Testis (tissue), 3 donors: Measurements from ENCODE around the gene NT5M. TPM values are rescaled to one million over a fixed set of nuclear protein-coding genes. Genes with fewer than 3 reads are reported as not detected.

ENCODE experiments used
- DNase-seq: peaks from one replicate; pipeline ENCODE4 v3.0.0-alpha.2; 2019
- H3K27ac ChIP-seq, 2 donors: fragments of 200-600 bp; sonication (generic); one replicate each; pipeline ENCODE4 v1.5.1; 2019
- H3K27me3 ChIP-seq: fragments of 200-600 bp; sonication (generic); one replicate; pipeline ENCODE4 v1.5.1; 2019
- H3K36me3 ChIP-seq: fragments of 200-600 bp; sonication (generic); one replicate; pipeline ENCODE4 v1.5.1; 2017; ENCODE audit warnings: low read depth; ENCODE audit errors: missing control alignments
- H3K4me1 ChIP-seq: fragments of 200-600 bp; sonication (generic); one replicate; pipeline ENCODE4 v1.5.1; 2019
- H3K4me3 ChIP-seq, 2 donors: fragments of 200-600 bp; sonication (generic); one replicate each; pipeline ENCODE4 v1.5.1; 2017 to 2019
- H3K9me3 ChIP-seq: fragments of 200-600 bp; sonication (generic); one replicate; pipeline ENCODE4 v1.5.1; 2017
- CTCF ChIP-seq, 3 experiments: fragments of 450-650 bp in 2 of 3; fragments of 200-600 bp in 1 of 3; sonication (generic) in 1 of 3; IDR thresholded peaks; one replicate each; pipeline ENCODE4 v1.5.1; 2016 to 2019; ENCODE audit warnings: antibody characterized with exemption in 3 of 3, mild to moderate bottlenecking in 2 of 3, moderate library complexity in 1 of 3
- POLR2A ChIP-seq: fragments of 450-650 bp; IDR thresholded peaks from one replicate; pipeline ENCODE4 v1.6.1; 2017; ENCODE audit warnings: antibody characterized with exemption, mild to moderate bottlenecking, moderate library complexity
- WGBS, 2 donors: methylation state at CpG; one replicate each; pipeline ENCODE4 v1.1.5; 2018; 5-methylcytosine and 5-hydroxymethylcytosine counted together
- intact Hi-C: fragments of 100-400 bp; cut with DNase I; formaldehyde crosslinking; loops from one replicate; pipeline ENCODE4 v1.15.1; 2023; ENCODE audit warnings: low total_unique reads
- polyA plus RNA-seq: library from polyadenylated mRNA; stranded (reverse); fragments of 350-450 nt; fragmentation: Illumina TruSeq; extraction: RNeasy Lipid Tissue Mini Kit (QIAGEN cat#74804); gene quantifications from one replicate; pipeline ENCODE4 v1.2.3, GENCODE V29; 2014; ENCODE audit warnings: low read depth, low replicate concordance; ENCODE audit not compliant: insufficient read depth
- total RNA-seq, 2 donors: library from RNA; depleted of rRNA; stranded (reverse); fragments of >200 nt; gene quantifications; one replicate each; pipeline ENCODE4 v1.2.3, GENCODE V29; 2016

Gene NT5M
- total and polyA plus RNA-seq, 3 donors from 2014 or later = 26.1 to 47.5 (median 33.5) TPM

- Histone ChIP-seq H3K27ac (no peak overlapping the region), H3K36me3 (no peaks in the 10 kb centered on the region), H3K9me3 (no peaks in the 10 kb centered on the region), H3K4me1 (peaks cover 9% of the 10 kb centered on the region), H3K27me3 (no peaks in the 10 kb centered on the region), H3K4me3 (no peak overlapping the region)
- intact Hi-C loops = no loop called here
- WGBS, 2 donors = 80 to 96% methylated on average over 3 to 8 of the region's 8 CpGs
- TF ChIP-seq CTCF (IDR thresholded peaks at IDR 0.05) (no peak), POLR2A (no peak)
- no peak for DNase-seq
Measured at GRCh38 chr17:17384961-17385360, 81.8 kb downstream of the NT5M start.

GRCh38 chr17:17385491-17385890 lies 82.3 kb downstream of the NT5M start:
- peaks cover 9% of the 10 kb centered on the region for H3K4me1 ChIP-seq

GRCh38 chr17:17386094-17386800 lies 83.1 kb downstream of the NT5M start:
- WGBS, 2 donors = 83 to 92% methylated on average over 14 to 15 of the region's 15 CpGs

More at GRCh38 chr17:17385491-17385890, 82.3 kb downstream of the NT5M start:
- no peaks in the 10 kb centered on the region for H3K27me3 ChIP-seq
- H3K27ac ChIP-seq = no peak overlapping the region
- intact Hi-C loops = no loop called here
- no peaks in the 10 kb centered on the region for H3K36me3 ChIP-seq
- H3K9me3 ChIP-seq = no peaks in the 10 kb centered on the region
- WGBS, 2 donors = 86 to 89% methylated on average over 11 of the region's 11 CpGs
- DNase-seq = no peak
- H3K4me3 ChIP-seq = no peak overlapping the region
- TF ChIP-seq POLR2A (no peak), CTCF (IDR thresholded peaks at IDR 0.05) (no peak)

GRCh38 chr17:17387017-17387497 lies 83.9 kb downstream of the NT5M start:
- Histone ChIP-seq H3K36me3 (no peaks in the 10 kb centered on the region), H3K9me3 (no peaks in the 10 kb centered on the region), H3K4me1 (peaks cover 9% of the 10 kb centered on the region), H3K27me3 (no peaks in the 10 kb centered on the region), H3K27ac (no peak overlapping the region), H3K4me3 (no peak overlapping the region)
- TF ChIP-seq POLR2A (no peak), CTCF (IDR thresholded peaks at IDR 0.05) (no peak)
- WGBS, 2 donors = 93 to 94% methylated on average over 7 of the region's 7 CpGs
- DNase-seq = no peak
- intact Hi-C loops = no loop called here

More at GRCh38 chr17:17386094-17386800, 83.1 kb downstream of the NT5M start:
- Histone ChIP-seq H3K4me1 (peaks cover 9% of the 10 kb centered on the region), H3K27me3 (no peaks in the 10 kb centered on the region), H3K9me3 (no peaks in the 10 kb centered on the region), H3K4me3 (no peak overlapping the region), H3K27ac (no peak overlapping the region), H3K36me3 (no peaks in the 10 kb centered on the region)
- intact Hi-C loops = no loop called here
- TF ChIP-seq CTCF (IDR thresholded peaks at IDR 0.05) = no peak
- TF ChIP-seq POLR2A = no peak
- DNase-seq = no peak
